H1 (cell line): ENCODE data around the gene CYB5R2. TPM values are rescaled to one million over a fixed set of nuclear protein-coding genes. Genes with fewer than 3 reads are reported as not detected.

ENCODE experiments used
- EZH2 ChIP-seq: fragments of 200-600 bp; sonication (generic); IDR thresholded peaks from 2 replicates; pipeline ENCODE4 v1.7.1; 2012; ENCODE audit warnings: low read depth, mild to moderate bottlenecking, moderate library complexity, low read length, inconsistent platforms; ENCODE audit not compliant: severe bottlenecking
- HDAC6 ChIP-seq: IDR thresholded peaks from one replicate; pipeline ENCODE4 v1.7.1; 2012; ENCODE audit warnings: low read depth, mild to moderate bottlenecking, inconsistent platforms, low read length, moderate library complexity
- JUN ChIP-seq: IDR thresholded peaks from 2 replicates; pipeline ENCODE4 v1.6.1; 2011; ENCODE audit warnings: low read depth, mild to moderate bottlenecking, improper control_type of control experiment, low read length
- polyA plus RNA-seq, 7 experiments: library from polyadenylated mRNA; depleted of rRNA in 3 of 7; stranded (reverse) in 5 of 7; unstranded in 2 of 7; fragments of >200 nt in 5 of 7; fragments of 200-250 nt in 2 of 7; gene quantifications; 1 replicate in 5 of 7; 2 replicates in 1 of 7; 4 replicates in 1 of 7; pipeline versions ENCODE4 v1.2.1 to v1.2.3, GENCODE V29; 2011 to 2013; ENCODE audit warnings: missing spikeins in 2 of 7, mixed read lengths in 2 of 7
- total RNA-seq: library from RNA; stranded (reverse); fragmentation: NEBNext Ultra II Directional; extraction: Animal tissue kit (Norgen Biotek cat#: 25700); gene quantifications from 2 replicates; pipeline ENCODE4 v1.2.1, GENCODE V29; 2021

CYB5R2 gene
- total and polyA plus RNA-seq, 2 of the 8 experiments (the other 6 are each of a cell fraction or from before 2014, with no cell fraction given): 53.0 to 55.9 TPM

DNA sequence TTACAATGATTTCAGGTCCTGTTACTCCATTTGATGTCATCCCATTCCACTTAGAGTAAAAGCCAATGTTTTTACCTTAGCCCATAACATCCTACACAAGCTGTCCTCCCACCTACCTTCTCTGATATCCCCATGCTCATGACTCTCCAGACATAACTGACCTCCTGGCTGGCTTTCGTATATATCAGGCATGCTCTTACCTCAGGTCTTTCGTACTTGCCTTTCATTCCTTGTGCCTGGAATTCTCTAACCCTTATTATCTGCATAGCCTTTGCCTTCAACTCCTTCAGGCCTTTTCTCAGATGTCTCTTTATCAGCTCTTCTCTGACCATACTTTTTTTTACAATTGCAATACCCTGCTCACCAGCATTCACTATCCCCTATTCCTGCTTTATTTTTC lies 10.3 kb upstream of the CYB5R2 start (continued):
- TF ChIP-seq JUN (no peak), HDAC6 (no peak), EZH2 (no peak)
